ENCODE data around the gene GGCT. TPM values are rescaled to one million over a fixed set of nuclear protein-coding genes. Genes with fewer than 3 reads are reported as not detected.

The GGCT gene
- total RNA-seq, 2 donors from 2014 or later, result 14.7 to 54.0 TPM

DNA sequence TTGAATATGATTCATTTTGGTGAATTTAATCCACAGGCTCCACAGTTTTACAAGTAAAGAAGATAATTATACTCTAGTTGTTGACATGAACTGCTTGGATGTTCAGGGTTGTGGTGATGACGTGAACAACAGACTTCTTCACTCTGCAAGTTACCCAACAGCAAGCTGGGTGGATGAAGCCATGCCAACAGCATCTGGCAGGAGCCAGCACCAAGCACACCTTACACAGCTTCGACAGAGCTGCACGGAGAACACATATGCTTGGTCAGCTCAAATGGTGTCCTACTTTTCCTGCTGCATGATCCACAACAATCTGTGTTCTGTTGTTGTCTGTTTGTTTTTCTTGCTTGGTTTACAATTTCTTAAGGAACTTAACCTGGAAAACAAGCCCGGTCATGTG is 35.8 kb downstream of the GGCT start:
- Histone ChIP-seq H3K4me3 (no peak overlapping the region), H3K36me3 (no peaks in the 10 kb centered on the region), H3K27me3 (replicated peaks; ENCODE audit: insufficient read depth) (no peaks in the 10 kb centered on the region), H3K4me1 (replicated peaks) (peaks cover 5% of the 10 kb centered on the region), H3K27ac (peak overlapping the region; percentile 33 to 59), H3K9me3 (no peaks in the 10 kb centered on the region)
- no peak for TF ChIP-seq POLR2AphosphoS5 (IDR thresholded peaks at IDR 0.05)
- no peak for TF ChIP-seq POLR2A (IDR thresholded peaks at IDR 0.05)
- TF ChIP-seq, protein P1, sequence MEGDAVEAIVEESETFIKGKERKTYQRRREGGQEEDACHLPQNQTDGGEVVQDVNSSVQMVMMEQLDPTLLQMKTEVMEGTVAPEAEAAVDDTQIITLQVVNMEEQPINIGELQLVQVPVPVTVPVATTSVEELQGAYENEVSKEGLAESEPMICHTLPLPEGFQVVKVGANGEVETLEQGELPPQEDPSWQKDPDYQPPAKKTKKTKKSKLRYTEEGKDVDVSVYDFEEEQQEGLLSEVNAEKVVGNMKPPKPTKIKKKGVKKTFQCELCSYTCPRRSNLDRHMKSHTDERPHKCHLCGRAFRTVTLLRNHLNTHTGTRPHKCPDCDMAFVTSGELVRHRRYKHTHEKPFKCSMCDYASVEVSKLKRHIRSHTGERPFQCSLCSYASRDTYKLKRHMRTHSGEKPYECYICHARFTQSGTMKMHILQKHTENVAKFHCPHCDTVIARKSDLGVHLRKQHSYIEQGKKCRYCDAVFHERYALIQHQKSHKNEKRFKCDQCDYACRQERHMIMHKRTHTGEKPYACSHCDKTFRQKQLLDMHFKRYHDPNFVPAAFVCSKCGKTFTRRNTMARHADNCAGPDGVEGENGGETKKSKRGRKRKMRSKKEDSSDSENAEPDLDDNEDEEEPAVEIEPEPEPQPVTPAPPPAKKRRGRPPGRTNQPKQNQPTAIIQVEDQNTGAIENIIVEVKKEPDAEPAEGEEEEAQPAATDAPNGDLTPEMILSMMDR (IDR thresholded peaks at IDR 0.05), result no peak
- no peak for DNase-seq (ENCODE audit: low spot score)
- 63% methylated on average over 4 of the region's 4 CpGs for WGBS
- intact Hi-C loops (cut with DNase I), result loop anchor here (5.0 kb wide), 1 partner anchor 36 kb away; no protein-coding TSS in a partner anchor

DNA sequence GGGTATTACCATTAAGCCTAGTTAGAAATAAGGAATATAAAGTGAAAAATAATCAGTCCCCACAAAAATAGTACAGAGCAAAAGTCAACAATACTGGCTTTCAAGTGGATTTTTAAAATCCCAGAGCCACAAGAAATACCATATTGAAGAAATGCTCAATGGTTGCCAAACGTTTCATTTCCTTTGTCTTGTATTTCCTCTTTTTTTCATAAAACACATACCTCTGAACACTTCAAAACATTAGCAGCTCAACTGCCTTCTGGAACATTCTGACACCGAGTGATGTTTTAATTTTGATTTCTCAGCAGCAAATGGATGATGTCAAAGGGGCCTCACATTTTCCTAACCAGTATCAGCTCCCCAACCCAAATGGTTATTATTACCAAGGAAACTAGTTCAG is 36.6 kb downstream of the GGCT start:
- Histone ChIP-seq H3K27me3 (replicated peaks; ENCODE audit: insufficient read depth) (no peaks in the 10 kb centered on the region), H3K9me3 (no peaks in the 10 kb centered on the region), H3K4me1 (replicated peaks) (peaks cover 5% of the 10 kb centered on the region), H3K36me3 (no peaks in the 10 kb centered on the region), H3K4me3 (no peak overlapping the region), H3K27ac (peak overlapping the region in 1 of 2 donors; percentile 16)
- DNase-seq (ENCODE audit: low spot score), result no peak
- 49% methylated on average over 2 of the region's 2 CpGs for WGBS
- intact Hi-C loops (cut with DNase I), result loop anchor here (5.0 kb wide), 1 partner anchor 36 kb away; no protein-coding TSS in a partner anchor
- no peak for TF ChIP-seq POLR2A (IDR thresholded peaks at IDR 0.05)
- no peak for TF ChIP-seq POLR2AphosphoS5 (IDR thresholded peaks at IDR 0.05)

DNA sequence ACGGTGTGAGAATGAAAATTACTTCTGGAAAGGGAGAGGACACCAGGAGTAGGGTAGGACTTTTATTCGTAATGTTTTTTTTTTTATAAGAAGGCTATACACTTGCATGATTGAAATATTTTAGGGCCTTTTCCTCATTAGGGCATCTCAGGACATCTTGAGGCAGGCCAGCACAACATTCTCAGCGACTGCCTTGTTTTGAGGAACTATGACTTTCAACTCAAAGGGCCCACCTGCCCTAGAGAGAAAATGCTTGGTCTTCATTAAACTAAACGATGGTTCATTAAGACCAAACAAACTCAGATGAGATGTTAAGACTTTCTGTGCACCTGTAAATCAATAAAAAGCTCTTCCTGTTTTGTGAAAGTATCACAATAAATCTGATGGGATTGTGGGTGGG is 37.4 kb downstream of the GGCT start:
- intact Hi-C loops (cut with DNase I), result loop anchor here (5.0 kb wide), 1 partner anchor 35 kb away; no protein-coding TSS in a partner anchor
- Histone ChIP-seq H3K4me3 (no peak overlapping the region), H3K9me3 (no peaks in the 10 kb centered on the region), H3K4me1 (replicated peaks) (peaks cover 5% of the 10 kb centered on the region), H3K27me3 (replicated peaks; ENCODE audit: insufficient read depth) (no peaks in the 10 kb centered on the region), H3K36me3 (no peaks in the 10 kb centered on the region), H3K27ac (no peak overlapping the region)
- DNase-seq (ENCODE audit: low spot score), result no peak
- TF ChIP-seq, protein P1 (IDR thresholded peaks at IDR 0.05), result no peak
- TF ChIP-seq POLR2AphosphoS5 (IDR thresholded peaks at IDR 0.05) (no peak), POLR2A (IDR thresholded peaks at IDR 0.05) (no peak)
- WGBS, result 85% methylated on average over 4 of the region's 4 CpGs

DNA sequence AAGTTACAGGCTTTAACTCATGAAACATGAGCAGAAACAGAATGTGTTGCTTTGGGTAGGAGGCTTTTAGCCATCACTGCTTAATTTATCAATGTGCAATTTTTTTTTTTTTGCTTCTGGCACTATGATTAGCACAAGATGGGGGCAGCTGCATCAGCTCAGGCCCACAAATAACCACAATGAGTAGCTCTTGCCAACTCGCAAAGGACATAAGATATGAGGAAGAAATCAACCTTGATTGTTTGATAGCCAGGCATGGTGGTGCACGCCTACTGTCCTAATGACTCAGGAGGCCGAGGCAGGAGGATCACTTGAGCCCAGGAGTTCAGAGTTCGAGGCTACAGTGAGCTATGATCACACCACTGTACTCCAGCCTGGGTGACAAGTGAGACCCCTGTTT is 38.4 kb downstream of the GGCT start:
- Histone ChIP-seq H3K9me3 (no peaks in the 10 kb centered on the region), H3K27ac (no peak overlapping the region), H3K36me3 (no peaks in the 10 kb centered on the region), H3K4me1 (replicated peaks) (peaks cover 5% of the 10 kb centered on the region), H3K4me3 (no peak overlapping the region), H3K27me3 (replicated peaks; ENCODE audit: insufficient read depth) (no peaks in the 10 kb centered on the region)
- WGBS, result 75% methylated on average over 4 of the region's 4 CpGs
- no peak for DNase-seq (ENCODE audit: low spot score)
- TF ChIP-seq POLR2AphosphoS5 (IDR thresholded peaks at IDR 0.05), result no peak
- TF ChIP-seq POLR2A (IDR thresholded peaks at IDR 0.05), result no peak
- TF ChIP-seq, protein P1 (IDR thresholded peaks at IDR 0.05), result no peak
- intact Hi-C loops (cut with DNase I), result loop anchor here (5.0 kb wide), 1 partner anchor 34 kb away; no protein-coding TSS in a partner anchor

DNA sequence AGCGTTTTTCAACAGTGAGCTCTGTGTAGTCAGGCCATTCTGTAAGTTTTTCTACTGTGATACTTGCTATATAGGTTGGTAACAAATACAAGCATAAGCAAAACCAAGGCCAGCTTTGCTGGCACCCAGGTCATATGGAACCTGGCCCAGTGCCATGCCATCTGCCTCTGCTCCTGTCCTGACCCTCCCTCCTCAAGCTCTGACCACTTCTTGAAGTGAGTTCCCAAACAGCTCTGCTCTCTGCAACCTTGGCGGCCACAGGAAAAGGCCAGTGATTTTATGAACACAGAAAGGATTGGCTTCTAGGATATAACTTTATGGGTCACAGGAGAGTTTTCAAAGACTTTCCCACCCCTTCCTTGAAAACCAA is 38.8 kb downstream of the GGCT start:
- 49% methylated on average over 2 of the region's 2 CpGs for WGBS
- H3K4me3 ChIP-seq, result no peak overlapping the region
- H3K36me3 ChIP-seq, result no peaks in the 10 kb centered on the region
- no peaks in the 10 kb centered on the region for H3K27me3 ChIP-seq (replicated peaks; ENCODE audit: insufficient read depth)
- no peak for DNase-seq (ENCODE audit: low spot score)
- no peaks in the 10 kb centered on the region for H3K9me3 ChIP-seq
- TF ChIP-seq, protein P1 (IDR thresholded peaks at IDR 0.05), result no peak
- TF ChIP-seq POLR2AphosphoS5 (IDR thresholded peaks at IDR 0.05) (no peak), POLR2A (IDR thresholded peaks at IDR 0.05) (no peak)
- intact Hi-C loops (cut with DNase I), result loop anchor here (5.0 kb wide), 1 partner anchor 33 kb away; no protein-coding TSS in a partner anchor
- peaks cover 5% of the 10 kb centered on the region for H3K4me1 ChIP-seq (replicated peaks)
- H3K27ac ChIP-seq, result no peak overlapping the region
